GM19455 (cell line): ENCODE data around the gene FKBP4.
A peak's percentile ranks its signal among the peaks of the same experiment; 100 is the strongest.
"Not testable (repeated sequence)": the region's sequence is repeated elsewhere in the genome, so short reads cannot be mapped to it uniquely, and the experiment has no call there.

Experiments used
- ATAC-seq: cut with Tn5 transposase; IDR thresholded peaks from one replicate; pipeline ENCODE4 v1.9.1; 2021; ENCODE audit not compliant: unreplicated experiment

FKBP4 gene

GRCh38 chr12:2794736-2795289, at the start of gene FKBP4:
FKBP4 (plus strand) TSS chr12:2794970; CDS start chr12:2795140, 170 bp downstream.
- ATAC-seq: peak; percentile 81

- ATAC-seq: no peak
Observed at GRCh38 chr12:2745655-2746054, 49.1 kb upstream of the FKBP4 start.

GRCh38 chr12:2749580-2749979, 45.2 kb upstream of the FKBP4 start:
- no peak for ATAC-seq

GRCh38 chr12:2750185-2750584, 44.6 kb upstream of the FKBP4 start:
- ATAC-seq: no peak

- no peak for ATAC-seq
Observed at GRCh38 chr12:2751230-2751629, 43.5 kb upstream of the FKBP4 start.

GRCh38 chr12:2751686-2752085, 43.1 kb upstream of the FKBP4 start:
- no peak for ATAC-seq

- ATAC-seq: no peak
Observed at GRCh38 chr12:2752676-2753371, 41.9 kb upstream of the FKBP4 start.

- no peak for ATAC-seq
Observed at GRCh38 chr12:2753536-2753935, 41.2 kb upstream of the FKBP4 start.

- ATAC-seq: no peak
Observed at GRCh38 chr12:2754208-2754607, 40.6 kb upstream of the FKBP4 start.

GRCh38 chr12:2756756-2757155, 38.0 kb upstream of the FKBP4 start:
- ATAC-seq: no peak

- ATAC-seq: no peak
Observed at GRCh38 chr12:2759733-2760132, 35.0 kb upstream of the FKBP4 start.

GRCh38 chr12:2764398-2764797, 30.4 kb upstream of the FKBP4 start:
- no peak for ATAC-seq

GRCh38 chr12:2765052-2765451, 29.7 kb upstream of the FKBP4 start:
- ATAC-seq: no peak

GRCh38 chr12:2765608-2766007, 29.2 kb upstream of the FKBP4 start:
- ATAC-seq: no peak

- no peak for ATAC-seq
Observed at GRCh38 chr12:2768224-2768961, 26.4 kb upstream of the FKBP4 start.

- ATAC-seq: no peak
Observed at GRCh38 chr12:2769866-2770533, 24.8 kb upstream of the FKBP4 start.

GRCh38 chr12:2770544-2770943, 24.2 kb upstream of the FKBP4 start:
- not testable (repeated sequence) for ATAC-seq

- no peak for ATAC-seq
Observed at GRCh38 chr12:2772370-2772769, 22.4 kb upstream of the FKBP4 start.

- no peak for ATAC-seq
Observed at GRCh38 chr12:2773199-2773875, 21.4 kb upstream of the FKBP4 start.

- ATAC-seq: no peak
Observed at GRCh38 chr12:2775431-2775830, 19.3 kb upstream of the FKBP4 start.

GRCh38 chr12:2776129-2776806, 18.5 kb upstream of the FKBP4 start:
- no peak for ATAC-seq
